ENCODE results near the gene KCNAB1.

The KCNAB1 gene

GRCh38 chr3:156404217-156404616 lies 283.8 kb downstream of the KCNAB1 start:
- DNase-seq (ENCODE audit: low read depth in 2 of 2), result no peak

- no peak for DNase-seq (ENCODE audit: low read depth in 2 of 2)
These were observed 286.0 kb downstream of the KCNAB1 start for GRCh38 chr3:156406393-156406792.

- DNase-seq (ENCODE audit: low read depth in 2 of 2), result no peak
These were observed 287.3 kb downstream of the KCNAB1 start for GRCh38 chr3:156407617-156408225.

GRCh38 chr3:156409694-156410093 lies 289.3 kb downstream of the KCNAB1 start:
- DNase-seq (ENCODE audit: low read depth in 2 of 2), result no peak

- no peak for DNase-seq (ENCODE audit: low read depth in 2 of 2)
These were observed 292.2 kb downstream of the KCNAB1 start for GRCh38 chr3:156412600-156412999.

- no peak for DNase-seq (ENCODE audit: low read depth in 2 of 2)
These were observed 293.0 kb downstream of the KCNAB1 start for GRCh38 chr3:156413293-156413892.

GRCh38 chr3:156416846-156417558 lies 296.6 kb downstream of the KCNAB1 start:
- DNase-seq (ENCODE audit: low read depth in 2 of 2), result no peak

GRCh38 chr3:156417559-156418132 lies 297.3 kb downstream of the KCNAB1 start:
- DNase-seq (ENCODE audit: low read depth in 2 of 2), result no peak

- DNase-seq (ENCODE audit: low read depth in 2 of 2), result no peak
These were observed 298.1 kb downstream of the KCNAB1 start for GRCh38 chr3:156418428-156418827.

GRCh38 chr3:156421534-156421933 lies 301.2 kb downstream of the KCNAB1 start:
- DNase-seq (ENCODE audit: low read depth in 2 of 2), result no peak

GRCh38 chr3:156424758-156425157 lies 304.4 kb downstream of the KCNAB1 start:
- no peak for DNase-seq (ENCODE audit: low read depth in 2 of 2)

- no peak for DNase-seq (ENCODE audit: low read depth in 2 of 2)
These were observed 305.3 kb downstream of the KCNAB1 start for GRCh38 chr3:156425651-156426050.

- DNase-seq (ENCODE audit: low read depth in 2 of 2), result no peak
These were observed 308.7 kb downstream of the KCNAB1 start for GRCh38 chr3:156429125-156429524.

GRCh38 chr3:156431334-156432124 lies 311.2 kb downstream of the KCNAB1 start:
- no peak for DNase-seq (ENCODE audit: low read depth in 2 of 2)

GRCh38 chr3:156432563-156432962 lies 312.2 kb downstream of the KCNAB1 start:
- DNase-seq (ENCODE audit: low read depth in 2 of 2), result no peak

- no peak for DNase-seq (ENCODE audit: low read depth in 2 of 2)
These were observed 312.8 kb downstream of the KCNAB1 start for GRCh38 chr3:156433138-156433537.

- DNase-seq (ENCODE audit: low read depth in 2 of 2), result no peak
These were observed 313.5 kb downstream of the KCNAB1 start for GRCh38 chr3:156433910-156434309.

- DNase-seq (ENCODE audit: low read depth in 2 of 2), result no peak
These were observed 314.5 kb downstream of the KCNAB1 start for GRCh38 chr3:156434921-156435320.

GRCh38 chr3:156443079-156443478 lies 322.7 kb downstream of the KCNAB1 start:
- DNase-seq (ENCODE audit: low read depth in 2 of 2), result no peak

- DNase-seq (ENCODE audit: low read depth in 2 of 2), result no peak
These were observed 325.0 kb downstream of the KCNAB1 start for GRCh38 chr3:156445117-156446090.

- peak in 1 of 2 donors; percentile 9 for DNase-seq (ENCODE audit: low read depth in 2 of 2)
These were observed 327.9 kb downstream of the KCNAB1 start for GRCh38 chr3:156448300-156448699.
